IMR-90 (cell line): ENCODE measurements around the gene ADD2. TPM values are rescaled to one million over a fixed set of nuclear protein-coding genes. Genes with fewer than 3 reads are reported as not detected.

Experiments
- ATAC-seq: fragments of 200-7000 bp; cut with Tn5 transposase; 2 replicates; pipeline ENCODE4 v1.9.1; 2020; ENCODE audit warnings: low read depth, mild to moderate bottlenecking, moderate library complexity
- BruUV-seq: library from RNA; stranded (reverse); fragments of 400-500 nt; replicated peaks from 2 replicates; lab custom pipeline; 2021; lab: Mats Ljungman, UMichigan
- CTCF ChIA-PET: fragments of 300-600 bp; formaldehyde crosslinking; extraction: SDS; loops from one replicate; lab custom pipeline; 2021; ENCODE audit warnings: antibody characterized with exemption; lab: Yijun Ruan, JAX
- POLR2A ChIA-PET: fragments of 300-600 bp; sonication (Branson Sonifier 250); formaldehyde crosslinking; loops from one replicate; lab custom pipeline; 2022; ENCODE audit warnings: antibody characterized with exemption; ENCODE audit not compliant: unreplicated experiment; lab: Charles Lee
- DNase-seq: peaks from one replicate; pipeline ENCODE4 v3.0.0; 2013
- H2AFZ ChIP-seq: replicated peaks from 2 replicates; pipeline ENCODE3; 2013; ENCODE audit warnings: low read length, mild to moderate bottlenecking; ENCODE audit not compliant: poor library complexity
- H2AK5ac ChIP-seq: 2 replicates; pipeline ENCODE4 v1.6.1; 2013; ENCODE audit warnings: low read depth, low read length, inconsistent platforms
- H2AK9ac ChIP-seq: replicated peaks from 2 replicates; pipeline ENCODE3; 2013; ENCODE audit warnings: mild to moderate bottlenecking, low read depth, low read length, moderate library complexity; ENCODE audit not compliant: poor library complexity
- H2BK120ac ChIP-seq: 2 replicates; pipeline ENCODE4 v1.6.1; 2013; ENCODE audit warnings: low read depth, low read length, inconsistent platforms
- H2BK15ac ChIP-seq: 3 replicates; pipeline ENCODE4 v1.6.1; 2013; ENCODE audit warnings: low read depth, low read length, inconsistent platforms
- H2BK20ac ChIP-seq: 2 replicates; pipeline ENCODE4 v1.6.1; 2013; ENCODE audit warnings: low read depth, mild to moderate bottlenecking, inconsistent platforms, low read length, moderate library complexity
- H2BK5ac ChIP-seq: 2 replicates; pipeline ENCODE4 v1.6.1; 2013; ENCODE audit warnings: mild to moderate bottlenecking, low read depth, low read length, inconsistent platforms; ENCODE audit not compliant: poor library complexity, severe bottlenecking
- H3K14ac ChIP-seq: replicated peaks from 2 replicates; pipeline ENCODE4 v1.6.1; 2013; ENCODE audit warnings: low read depth, low read length, inconsistent platforms
- H3K18ac ChIP-seq: 2 replicates; pipeline ENCODE4 v1.6.1; 2013; ENCODE audit warnings: low read depth, low read length, control low read depth
- H3K23ac ChIP-seq: 2 replicates; pipeline ENCODE4 v1.6.1; 2013; ENCODE audit warnings: low read depth, low read length, inconsistent platforms
- H3K27ac ChIP-seq: 2 replicates; pipeline ENCODE4 v1.5.1; 2013; ENCODE audit warnings: mild to moderate bottlenecking, control low read depth, low read length; ENCODE audit not compliant: insufficient read depth
- H3K27me3 ChIP-seq: 2 replicates; pipeline ENCODE4 v1.6.1; 2013; ENCODE audit warnings: low read length; ENCODE audit not compliant: control insufficient read depth, insufficient read depth
- H3K36me3 ChIP-seq: 2 replicates; pipeline ENCODE4 v1.6.1; 2013; ENCODE audit warnings: low read length, mixed read lengths; ENCODE audit not compliant: control insufficient read depth, insufficient read depth
- H3K4ac ChIP-seq: 2 replicates; pipeline ENCODE4 v1.6.1; 2013; ENCODE audit warnings: low read depth, low read length, inconsistent platforms
- H3K4me1 ChIP-seq: 2 replicates; pipeline ENCODE4 v1.6.1; 2013; ENCODE audit warnings: low read length, mixed read lengths; ENCODE audit not compliant: control insufficient read depth, insufficient read depth
- H3K4me2 ChIP-seq: 2 replicates; pipeline ENCODE4 v1.6.1; 2013; ENCODE audit warnings: low read depth, mild to moderate bottlenecking, control low read depth, low read length, moderate library complexity
- H3K4me3 ChIP-seq: 2 replicates; pipeline ENCODE4 v1.5.1; 2013; ENCODE audit warnings: low read depth, mild to moderate bottlenecking, control low read depth, low read length, moderate library complexity; ENCODE audit not compliant: insufficient read depth
- H3K56ac ChIP-seq: 2 replicates; pipeline ENCODE4 v1.6.1; 2013; ENCODE audit warnings: low read length, inconsistent platforms; ENCODE audit not compliant: insufficient read depth; ENCODE audit errors: extremely low read depth
- H3K79me1 ChIP-seq, 2 experiments: 2 replicates each; pipeline ENCODE4 v1.6.1; 2013; ENCODE audit warnings: low read length in 2 of 2, inconsistent platforms in 1 of 2, low read depth in 1 of 2
- H3K9ac ChIP-seq: 2 replicates; pipeline ENCODE4 v1.6.1; 2013; ENCODE audit warnings: low read depth, low read length, control low read depth
- H3K9me1 ChIP-seq: 2 replicates; pipeline ENCODE4 v1.6.1; 2013; ENCODE audit warnings: low read length, inconsistent platforms; ENCODE audit not compliant: insufficient read depth
- H3K9me3 ChIP-seq: 2 replicates; pipeline ENCODE4 v1.6.1; 2013; ENCODE audit warnings: low read length; ENCODE audit not compliant: control insufficient read depth, insufficient read depth
- H4K20me1 ChIP-seq: 2 replicates; pipeline ENCODE4 v1.6.1; 2013; ENCODE audit warnings: low read length, inconsistent platforms; ENCODE audit not compliant: insufficient read depth
- H4K5ac ChIP-seq: 2 replicates; pipeline ENCODE4 v1.6.1; 2013; ENCODE audit warnings: mild to moderate bottlenecking, low read depth, low read length, control low read depth
- H4K8ac ChIP-seq, 2 experiments: 2 replicates each; pipeline ENCODE4 v1.6.1; 2013; ENCODE audit warnings: low read depth in 2 of 2, low read length in 2 of 2, control low read depth in 1 of 2, inconsistent platforms in 1 of 2
- H4K91ac ChIP-seq: 2 replicates; pipeline ENCODE4 v1.6.1; 2013; ENCODE audit warnings: low read depth, low read length, inconsistent platforms; ENCODE audit not compliant: insufficient read depth
- BHLHE40 ChIP-seq: fragments of 150-350 bp; IDR thresholded peaks from 2 replicates; pipeline ENCODE4 v1.6.1; 2016; ENCODE audit warnings: mild to moderate bottlenecking, low read depth, low read length
- FOS ChIP-seq: fragments of 150-350 bp; IDR thresholded peaks from 2 replicates; pipeline ENCODE4 v1.6.1; 2016; ENCODE audit warnings: low read depth, low read length
- MAZ ChIP-seq: IDR thresholded peaks from 2 replicates; pipeline ENCODE4 v1.6.1; 2012; ENCODE audit warnings: low read depth, mild to moderate bottlenecking, low read length, improper control_type of control experiment, moderate library complexity, borderline replicate concordance
- MXI1 ChIP-seq: IDR thresholded peaks from 2 replicates; pipeline ENCODE4 v1.6.1; 2012; ENCODE audit warnings: low read depth, mild to moderate bottlenecking, low read length, moderate library complexity, borderline replicate concordance
- NFE2L2 ChIP-seq: fragments of 150-350 bp; IDR thresholded peaks from 2 replicates; pipeline ENCODE4 v1.6.1; 2016; ENCODE audit warnings: low read depth, mild to moderate bottlenecking, low read length
- POLR2A ChIP-seq: IDR thresholded peaks from 2 replicates; pipeline ENCODE4 v1.6.1; 2012; ENCODE audit warnings: mild to moderate bottlenecking, low read depth, low read length
- RFX5 ChIP-seq: IDR thresholded peaks from 2 replicates; pipeline ENCODE4 v1.8.0; 2012; ENCODE audit warnings: low read depth, mild to moderate bottlenecking, low read length, moderate library complexity
- SMC3 ChIP-seq: fragments of 150-350 bp; IDR thresholded peaks from 2 replicates; pipeline ENCODE4 v1.6.1; 2016; ENCODE audit warnings: low read depth, mild to moderate bottlenecking, antibody characterized with exemption, low read length, moderate library complexity
- WGBS, 2 experiments: methylation state at CpG; one replicate each; pipeline versions ENCODE4 v1.1.5 to v1.1.7; 2013; ENCODE audit warnings: missing lambda C conversion rate in 2 of 2; ENCODE audit not compliant: insufficient read length in 1 of 2; ENCODE audit errors: extremely low coverage in 2 of 2; 5-methylcytosine and 5-hydroxymethylcytosine counted together
- dilution Hi-C: fragments of 300-500 bp; cut with HindIII; formaldehyde crosslinking; loops from one replicate; pipeline ENCODE4 v1.14.3; 2018; ENCODE audit warnings: low sequenced_read_pairs; ENCODE audit not compliant: unreplicated experiment
- in situ Hi-C: fragments of 300-500 bp; cut with MboI; formaldehyde crosslinking; loops from 3 replicates; pipeline ENCODE4 v1.14.3; 2019; ENCODE audit warnings: low sequenced_read_pairs, inconsistent platforms, mixed read lengths
- intact Hi-C: fragments of 100-400 bp; cut with micrococcal nuclease; formaldehyde crosslinking; loops from 2 replicates; pipeline ENCODE4 v1.10.0; 2022
- polyA plus RNA-seq, 3 experiments: library from polyadenylated mRNA; depleted of rRNA; stranded (reverse); fragments of >200 nt; gene quantifications; 2 replicates each; pipeline ENCODE4 v1.2.3, GENCODE V29; 2012; ENCODE audit warnings: low replicate concordance in 1 of 3
- total RNA-seq: library from RNA; depleted of rRNA; stranded (reverse); fragments of >200 nt; gene quantifications from 2 replicates; pipeline ENCODE4 v1.2.3, GENCODE V29; 2012

Gene ADD2
- total and polyA plus RNA-seq, 2 of the 4 experiments (the other 2 are of a cell fraction) = not detected

- no peaks in the 10 kb centered on the region; the same call in 1 of the 2 replicates for H3K9me3 ChIP-seq
These were observed 29.5 kb upstream of the ADD2 start for GRCh38 chr2:70797506-70797905.

More at GRCh38 chr2:70797506-70797905, 29.5 kb upstream of the ADD2 start:
- Histone ChIP-seq H2AFZ (no peak overlapping the region), H3K27ac (no peak overlapping the region), H3K4me3 (no peak overlapping the region), H3K56ac (no peak overlapping the region), H3K18ac (no peak overlapping the region), H2BK5ac (no peak overlapping the region), H4K20me1 (no peaks in the 10 kb centered on the region), H4K8ac (no peak overlapping the region), H3K36me3 (no peaks in the 10 kb centered on the region), H3K9ac (no peak overlapping the region), H3K27me3 (no peaks in the 10 kb centered on the region; the same call in none of the 2 replicates), H3K4ac (no peak overlapping the region), H2AK9ac (no peak overlapping the region), H2AK5ac (no peak overlapping the region), H3K23ac (no peak overlapping the region), H3K9me1 (no peaks in the 10 kb centered on the region), H3K79me1 (no peaks in the 10 kb centered on the region), H4K5ac (no peak overlapping the region), H2BK120ac (no peak overlapping the region), H3K14ac (no peak overlapping the region), H2BK15ac (no peak overlapping the region), H2BK20ac (no peak overlapping the region), H4K91ac (no peak overlapping the region), H3K4me2 (no peak overlapping the region), H3K4me1 (no peaks in the 10 kb centered on the region)
- in situ Hi-C loops = no loop called here
- ATAC-seq (no peak), DNase-seq (no peak)
- ChIA-PET POLR2A (no interaction called here), CTCF (no interaction called here)
- intact Hi-C loops = no loop called here
- TF ChIP-seq SMC3 (no peak), RFX5 (no peak), MXI1 (no peak), FOS (no peak), POLR2A (no peak), NFE2L2 (no peak), MAZ (no peak), BHLHE40 (no peak)
- WGBS, 2 experiments = 0% methylated on average over 1 of the region's 2 CpGs; no CpG with 5 or more reads in 1 of the 2 experiments
- no TSS peak for BruUV-seq
- dilution Hi-C loops = no loop called here
